NCI-H345 treated with DMSO at 0.1 percent for 48 hours (cell line): Measurements from ENCODE around the gene RPS19.

ENCODE experiments used
- DNase-seq: peaks from one replicate; lab custom pipeline; 2025; ENCODE audit not compliant: unreplicated experiment; lab: John Stamatoyannopoulos, UW

The RPS19 gene

GRCh38 chr19:41859618-41860418, at the start of gene RPS19:
Gene RPS19 (plus strand): TSS chr19:41860255. CDS start chr19:41860775, 520 bp downstream.
- DNase-seq, result peak; percentile 84

- no peak for DNase-seq
Observed at GRCh38 chr19:41810301-41810700, 49.8 kb upstream of the RPS19 start.

- no peak for DNase-seq
Observed at GRCh38 chr19:41811036-41811435, 49.0 kb upstream of the RPS19 start.

GRCh38 chr19:41811981-41812380, 48.1 kb upstream of the RPS19 start:
- no peak for DNase-seq

- DNase-seq, result no peak
Observed at GRCh38 chr19:41813911-41814310, 46.1 kb upstream of the RPS19 start.

- no peak for DNase-seq
Observed at GRCh38 chr19:41815301-41815700, 44.8 kb upstream of the RPS19 start.

GRCh38 chr19:41816761-41817160, 43.3 kb upstream of the RPS19 start:
- no peak for DNase-seq

GRCh38 chr19:41821003-41821735, 38.9 kb upstream of the RPS19 start:
- DNase-seq, result peak; percentile 63

GRCh38 chr19:41837981-41838708, 21.9 kb upstream of the RPS19 start:
- no peak for DNase-seq

- no peak for DNase-seq
Observed at GRCh38 chr19:41839211-41839610, 20.8 kb upstream of the RPS19 start.

GRCh38 chr19:41843371-41843770, 16.7 kb upstream of the RPS19 start:
- no peak for DNase-seq

GRCh38 chr19:41844601-41845000, 15.5 kb upstream of the RPS19 start, which contains the start of gene LYPD4:
Gene LYPD4 (minus strand): TSS chr19:41844683. CDS start chr19:41839285, 5,398 bp downstream.
- DNase-seq, result no peak

- DNase-seq, result no peak
Observed at GRCh38 chr19:41845001-41845050, 15.2 kb upstream of the RPS19 start, which contains the start of gene DMRTC2. Gene DMRTC2 (plus strand): TSS chr19:41845042. CDS start chr19:41847429, 2,387 bp downstream.

- no peak for DNase-seq
Observed at GRCh38 chr19:41845051-41845590, 14.9 kb upstream of the RPS19 start.

GRCh38 chr19:41847351-41848105, 12.5 kb upstream of the RPS19 start:
- no peak for DNase-seq

GRCh38 chr19:41848666-41849065, 11.4 kb upstream of the RPS19 start:
- no peak for DNase-seq

GRCh38 chr19:41849067-41849466, 11.0 kb upstream of the RPS19 start:
- no peak for DNase-seq

GRCh38 chr19:41850381-41850780, 9.7 kb upstream of the RPS19 start:
- no peak for DNase-seq

GRCh38 chr19:41851456-41851855, 8.6 kb upstream of the RPS19 start:
- no peak for DNase-seq

- no peak for DNase-seq
Observed at GRCh38 chr19:41853344-41853743, 6.7 kb upstream of the RPS19 start.

GRCh38 chr19:41853768-41854167, 6.3 kb upstream of the RPS19 start:
- DNase-seq, result no peak
